ENCODE data around the gene SPAAR. TPM values are rescaled to one million over a fixed set of nuclear protein-coding genes. Genes with fewer than 3 reads are reported as not detected.
A peak's percentile ranks its signal among the peaks of the same experiment; 100 is the strongest.

Gene SPAAR
- total RNA-seq, 1 experiment from 2014 or later, result not detected

DNA sequence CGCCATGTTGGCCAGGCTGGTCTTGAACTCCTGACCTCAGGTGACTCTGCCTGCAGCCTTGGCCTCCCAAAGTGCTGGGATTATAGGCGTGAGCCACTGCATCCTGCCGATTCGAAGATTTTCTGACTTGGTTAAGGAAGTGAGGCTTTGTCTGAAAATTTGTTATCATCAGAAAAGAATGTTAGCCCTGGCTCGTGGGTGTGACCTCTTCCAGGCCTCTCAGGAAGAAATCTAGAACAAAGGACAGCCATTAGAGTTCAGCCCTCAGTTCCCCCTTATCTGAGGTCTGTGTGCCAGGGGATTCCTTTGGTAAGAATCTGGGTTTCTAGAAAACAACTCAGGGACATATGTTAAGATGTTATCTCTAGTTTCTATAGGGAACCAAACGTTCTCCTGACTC lies 42.4 kb downstream of the SPAAR start:
- ChIA-PET POLR2A (no interaction called here), CTCF (interaction anchor here (0.9 kb wide), 1 partner anchor 10 kb away, joined by 3 read pairs; no protein-coding TSS in a partner anchor), RAD21 (ENCODE audit: low non-redundant PET in 1 of 2, low total read pairs in 2 of 2, uncharacterized antibody in 2 of 2, unreplicated experiment in 2 of 2) (no interaction called here)
- Histone ChIP-seq H3K9me3 (ENCODE audit: control insufficient read depth in 1 of 2, insufficient read depth in 1 of 2, low read depth in 1 of 2, low read length in 2 of 2) (no peaks in the 10 kb centered on the region), H2AFZ (ENCODE audit: low read depth, low read length, poor library complexity, severe bottlenecking) (peak overlapping the region; percentile 64), H3K4me2 (ENCODE audit: low read length) (peak overlapping the region; percentile 27), H3K36me3 (ENCODE audit: control insufficient read depth in 1 of 2, insufficient read depth in 2 of 2, low read length in 2 of 2) (no peaks in the 10 kb centered on the region), H3K4me3 (replicated peaks in 1 of 2; ENCODE audit: low read depth in 1 of 2, low read length in 2 of 2) (no peak overlapping the region), H3K79me2 (ENCODE audit: insufficient read depth, low read length) (no peaks in the 10 kb centered on the region), H3K9ac (ENCODE audit: low read length) (no peak overlapping the region), H3K4me1 (ENCODE audit: control insufficient read depth in 1 of 2, insufficient read depth in 2 of 2, low read length in 2 of 2) (peaks cover 9 to 22% of the 10 kb centered on the region in 2 experiments), H3K27me3 (ENCODE audit: insufficient read depth, low read length) (no peaks in the 10 kb centered on the region), H3K27ac (ENCODE audit: low read depth, low read length) (no peak overlapping the region), H3K9me2 (ENCODE audit: insufficient read depth) (no peaks in the 10 kb centered on the region), H4K20me1 (ENCODE audit: insufficient read depth) (no peaks in the 10 kb centered on the region)
- ATAC-seq, result no peak
- no peak for DNase-seq (ENCODE audit: low read depth, low spot score)
- TF ChIP-seq TCF7L2 (IDR thresholded peaks at IDR 0.05; ENCODE audit: borderline replicate concordance, extremely low read depth, insufficient read depth, insufficient read length) (no peak), POLR2A (IDR thresholded peaks at IDR 0.05; ENCODE audit: borderline replicate concordance, extremely low read depth, insufficient read depth, insufficient read length) (no peak), YY1 (IDR thresholded peaks at IDR 0.05; ENCODE audit: extremely low read depth, insufficient replicate concordance, low read depth, low read length) (no peak), EGR1 (IDR thresholded peaks at IDR 0.05; ENCODE audit: low read depth) (no peak), EZH2phosphoT487 (IDR thresholded peaks at IDR 0.05; ENCODE audit: borderline replicate concordance) (no peak), SIN3A (IDR thresholded peaks at IDR 0.05; ENCODE audit: low read depth) (no peak), SRF (IDR thresholded peaks at IDR 0.05; ENCODE audit: low read depth) (no peak), SP1 (IDR thresholded peaks at IDR 0.05; ENCODE audit: low read depth) (no peak), RAD21 (IDR thresholded peaks at IDR 0.05; ENCODE audit: low read depth) (no peak), CEBPB (IDR thresholded peaks at IDR 0.05; ENCODE audit: low read depth) (no peak), EZH2 (IDR thresholded peaks at IDR 0.05) (no peak), JUND (IDR thresholded peaks at IDR 0.05) (no peak), ZFX (IDR thresholded peaks at IDR 0.05) (no peak), POLR2AphosphoS5 (IDR thresholded peaks at IDR 0.05; ENCODE audit: low read depth, low read length) (no peak), ELF1 (IDR thresholded peaks at IDR 0.05; ENCODE audit: borderline replicate concordance, low read depth) (no peak)
- TF ChIP-seq, protein P1, sequence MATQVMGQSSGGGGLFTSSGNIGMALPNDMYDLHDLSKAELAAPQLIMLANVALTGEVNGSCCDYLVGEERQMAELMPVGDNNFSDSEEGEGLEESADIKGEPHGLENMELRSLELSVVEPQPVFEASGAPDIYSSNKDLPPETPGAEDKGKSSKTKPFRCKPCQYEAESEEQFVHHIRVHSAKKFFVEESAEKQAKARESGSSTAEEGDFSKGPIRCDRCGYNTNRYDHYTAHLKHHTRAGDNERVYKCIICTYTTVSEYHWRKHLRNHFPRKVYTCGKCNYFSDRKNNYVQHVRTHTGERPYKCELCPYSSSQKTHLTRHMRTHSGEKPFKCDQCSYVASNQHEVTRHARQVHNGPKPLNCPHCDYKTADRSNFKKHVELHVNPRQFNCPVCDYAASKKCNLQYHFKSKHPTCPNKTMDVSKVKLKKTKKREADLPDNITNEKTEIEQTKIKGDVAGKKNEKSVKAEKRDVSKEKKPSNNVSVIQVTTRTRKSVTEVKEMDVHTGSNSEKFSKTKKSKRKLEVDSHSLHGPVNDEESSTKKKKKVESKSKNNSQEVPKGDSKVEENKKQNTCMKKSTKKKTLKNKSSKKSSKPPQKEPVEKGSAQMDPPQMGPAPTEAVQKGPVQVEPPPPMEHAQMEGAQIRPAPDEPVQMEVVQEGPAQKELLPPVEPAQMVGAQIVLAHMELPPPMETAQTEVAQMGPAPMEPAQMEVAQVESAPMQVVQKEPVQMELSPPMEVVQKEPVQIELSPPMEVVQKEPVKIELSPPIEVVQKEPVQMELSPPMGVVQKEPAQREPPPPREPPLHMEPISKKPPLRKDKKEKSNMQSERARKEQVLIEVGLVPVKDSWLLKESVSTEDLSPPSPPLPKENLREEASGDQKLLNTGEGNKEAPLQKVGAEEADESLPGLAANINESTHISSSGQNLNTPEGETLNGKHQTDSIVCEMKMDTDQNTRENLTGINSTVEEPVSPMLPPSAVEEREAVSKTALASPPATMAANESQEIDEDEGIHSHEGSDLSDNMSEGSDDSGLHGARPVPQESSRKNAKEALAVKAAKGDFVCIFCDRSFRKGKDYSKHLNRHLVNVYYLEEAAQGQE (IDR thresholded peaks at IDR 0.05; ENCODE audit: low read depth), result no peak
- TF ChIP-seq, protein P2, sequence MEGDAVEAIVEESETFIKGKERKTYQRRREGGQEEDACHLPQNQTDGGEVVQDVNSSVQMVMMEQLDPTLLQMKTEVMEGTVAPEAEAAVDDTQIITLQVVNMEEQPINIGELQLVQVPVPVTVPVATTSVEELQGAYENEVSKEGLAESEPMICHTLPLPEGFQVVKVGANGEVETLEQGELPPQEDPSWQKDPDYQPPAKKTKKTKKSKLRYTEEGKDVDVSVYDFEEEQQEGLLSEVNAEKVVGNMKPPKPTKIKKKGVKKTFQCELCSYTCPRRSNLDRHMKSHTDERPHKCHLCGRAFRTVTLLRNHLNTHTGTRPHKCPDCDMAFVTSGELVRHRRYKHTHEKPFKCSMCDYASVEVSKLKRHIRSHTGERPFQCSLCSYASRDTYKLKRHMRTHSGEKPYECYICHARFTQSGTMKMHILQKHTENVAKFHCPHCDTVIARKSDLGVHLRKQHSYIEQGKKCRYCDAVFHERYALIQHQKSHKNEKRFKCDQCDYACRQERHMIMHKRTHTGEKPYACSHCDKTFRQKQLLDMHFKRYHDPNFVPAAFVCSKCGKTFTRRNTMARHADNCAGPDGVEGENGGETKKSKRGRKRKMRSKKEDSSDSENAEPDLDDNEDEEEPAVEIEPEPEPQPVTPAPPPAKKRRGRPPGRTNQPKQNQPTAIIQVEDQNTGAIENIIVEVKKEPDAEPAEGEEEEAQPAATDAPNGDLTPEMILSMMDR (IDR thresholded peaks at IDR 0.05 in 2 of 3, conservative IDR thresholded peaks at IDR 0.05 in 1 of 3; ENCODE audit: borderline replicate concordance in 1 of 3, insufficient read depth in 1 of 3, low read depth in 2 of 3, low read length in 2 of 3), result no peak
- TF ChIP-seq, protein P3, sequence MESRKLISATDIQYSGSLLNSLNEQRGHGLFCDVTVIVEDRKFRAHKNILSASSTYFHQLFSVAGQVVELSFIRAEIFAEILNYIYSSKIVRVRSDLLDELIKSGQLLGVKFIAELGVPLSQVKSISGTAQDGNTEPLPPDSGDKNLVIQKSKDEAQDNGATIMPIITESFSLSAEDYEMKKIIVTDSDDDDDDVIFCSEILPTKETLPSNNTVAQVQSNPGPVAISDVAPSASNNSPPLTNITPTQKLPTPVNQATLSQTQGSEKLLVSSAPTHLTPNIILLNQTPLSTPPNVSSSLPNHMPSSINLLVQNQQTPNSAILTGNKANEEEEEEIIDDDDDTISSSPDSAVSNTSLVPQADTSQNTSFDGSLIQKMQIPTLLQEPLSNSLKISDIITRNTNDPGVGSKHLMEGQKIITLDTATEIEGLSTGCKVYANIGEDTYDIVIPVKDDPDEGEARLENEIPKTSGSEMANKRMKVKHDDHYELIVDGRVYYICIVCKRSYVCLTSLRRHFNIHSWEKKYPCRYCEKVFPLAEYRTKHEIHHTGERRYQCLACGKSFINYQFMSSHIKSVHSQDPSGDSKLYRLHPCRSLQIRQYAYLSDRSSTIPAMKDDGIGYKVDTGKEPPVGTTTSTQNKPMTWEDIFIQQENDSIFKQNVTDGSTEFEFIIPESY (IDR thresholded peaks at IDR 0.05; ENCODE audit: extremely low read depth, insufficient replicate concordance, low read length), result no peak
- TF ChIP-seq, protein P4, sequence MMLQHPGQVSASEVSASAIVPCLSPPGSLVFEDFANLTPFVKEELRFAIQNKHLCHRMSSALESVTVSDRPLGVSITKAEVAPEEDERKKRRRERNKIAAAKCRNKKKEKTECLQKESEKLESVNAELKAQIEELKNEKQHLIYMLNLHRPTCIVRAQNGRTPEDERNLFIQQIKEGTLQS (IDR thresholded peaks at IDR 0.05), result no peak
- TF ChIP-seq, protein P5, sequence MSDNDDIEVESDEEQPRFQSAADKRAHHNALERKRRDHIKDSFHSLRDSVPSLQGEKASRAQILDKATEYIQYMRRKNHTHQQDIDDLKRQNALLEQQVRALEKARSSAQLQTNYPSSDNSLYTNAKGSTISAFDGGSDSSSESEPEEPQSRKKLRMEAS (IDR thresholded peaks at IDR 0.05), result no peak
- BruUV-seq (replicated peaks), result no TSS peak
- intact Hi-C loops (cut with micrococcal nuclease), result no loop called here
